IPS-18a (cell line): ENCODE results near the gene CAMK2A.

Experiments
- H3K27ac ChIP-seq: one replicate; pipeline ENCODE4 v1.5.1; 2013; ENCODE audit warnings: low read length
- H3K27me3 ChIP-seq: one replicate; pipeline ENCODE4 v1.6.1; 2013; ENCODE audit warnings: mild to moderate bottlenecking, low read length; ENCODE audit not compliant: control insufficient read depth, insufficient read depth
- H3K36me3 ChIP-seq: one replicate; pipeline ENCODE4 v1.6.1; 2013; ENCODE audit warnings: low read depth, low read length; ENCODE audit not compliant: control insufficient read depth
- H3K4me1 ChIP-seq: one replicate; pipeline ENCODE4 v1.6.1; 2013; ENCODE audit warnings: low read depth, low read length; ENCODE audit not compliant: control insufficient read depth
- H3K4me3 ChIP-seq: one replicate; pipeline ENCODE4 v1.5.1; 2013; ENCODE audit warnings: low read length
- H3K9ac ChIP-seq: one replicate; pipeline ENCODE4 v1.6.1; 2013; ENCODE audit warnings: mild to moderate bottlenecking, low read length, moderate library complexity
- H3K9me3 ChIP-seq: one replicate; pipeline ENCODE4 v1.6.1; 2013; ENCODE audit warnings: low read depth, low read length; ENCODE audit not compliant: control insufficient read depth

CAMK2A gene

DNA sequence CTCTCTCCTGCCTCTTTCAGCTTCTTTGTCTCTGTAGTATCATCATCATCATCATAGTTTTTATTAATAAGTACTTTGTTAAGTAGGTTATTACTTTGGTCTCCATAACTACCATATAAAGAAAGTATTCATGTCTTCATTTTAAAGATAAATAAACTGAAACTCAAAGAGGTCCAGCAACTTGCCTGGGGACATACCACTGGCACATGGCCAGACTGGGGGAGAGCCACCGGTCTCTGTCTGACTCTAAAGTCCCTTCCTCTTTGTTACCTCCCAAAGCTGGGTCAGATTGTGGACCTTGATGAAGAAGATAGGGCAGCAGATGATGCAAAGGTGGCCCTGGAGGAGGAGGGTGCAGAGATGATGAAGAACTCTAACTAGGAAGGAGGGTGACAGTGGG lies 114.5 kb downstream of the CAMK2A start:
- H3K36me3 ChIP-seq: no peaks in the 10 kb centered on the region

DNA sequence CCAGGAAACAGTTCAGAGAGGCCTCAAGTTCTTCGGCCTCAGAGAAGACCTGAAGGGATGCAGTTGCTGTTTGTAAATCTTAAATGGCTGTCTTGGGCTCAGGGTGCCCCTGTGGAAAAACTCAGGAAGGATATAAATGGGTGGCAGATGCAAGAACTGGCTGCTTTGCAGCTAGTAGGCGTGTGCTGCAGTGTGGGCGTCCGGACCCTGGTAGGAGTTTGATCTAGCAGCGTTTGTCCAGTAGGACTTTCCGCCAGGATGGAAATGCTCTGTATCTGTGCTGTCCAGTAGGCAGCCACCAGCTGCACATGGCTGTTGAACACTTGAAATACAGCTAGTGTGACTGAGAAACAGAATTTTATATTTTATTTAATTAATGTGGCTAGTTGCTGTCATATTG lies 115.3 kb downstream of the CAMK2A start:
- Histone ChIP-seq H3K27me3 (peaks cover 39% of the 10 kb centered on the region), H3K36me3 (no peaks in the 10 kb centered on the region), H3K9me3 (no peaks in the 10 kb centered on the region), H3K9ac (no peak overlapping the region), H3K4me1 (no peaks in the 10 kb centered on the region), H3K4me3 (no peak overlapping the region), H3K27ac (no peak overlapping the region)

More for the DNA sequence above, 114.5 kb downstream of the CAMK2A start:
- Histone ChIP-seq H3K9me3 (no peaks in the 10 kb centered on the region), H3K27ac (no peak overlapping the region), H3K27me3 (peaks cover 31% of the 10 kb centered on the region), H3K4me3 (no peak overlapping the region), H3K9ac (no peak overlapping the region), H3K4me1 (no peaks in the 10 kb centered on the region)

DNA sequence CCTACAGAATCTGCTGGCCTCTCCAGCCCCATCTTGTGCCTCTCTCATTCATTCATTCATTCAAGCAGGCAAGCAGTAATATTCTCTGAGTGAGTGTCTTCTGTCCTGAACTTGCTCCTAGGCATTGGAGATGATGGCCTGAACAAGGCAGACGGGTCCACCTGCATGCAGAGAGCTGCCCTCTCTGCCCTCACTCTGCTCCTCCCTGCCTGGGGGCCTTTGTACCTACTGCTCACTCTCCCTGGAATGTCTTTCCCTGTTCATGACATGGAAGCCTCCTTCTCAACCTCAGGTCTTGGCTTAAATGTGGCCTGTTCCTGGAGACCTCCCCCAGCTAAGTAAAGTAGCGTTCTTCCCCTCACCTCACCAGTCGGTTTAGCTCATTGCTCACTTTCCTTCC lies 116.4 kb downstream of the CAMK2A start:
- H3K9ac ChIP-seq: no peak overlapping the region
- no peaks in the 10 kb centered on the region for H3K36me3 ChIP-seq
- H3K27ac ChIP-seq: no peak overlapping the region
- no peaks in the 10 kb centered on the region for H3K4me1 ChIP-seq
- no peaks in the 10 kb centered on the region for H3K9me3 ChIP-seq
- peaks cover 50% of the 10 kb centered on the region for H3K27me3 ChIP-seq
- H3K4me3 ChIP-seq: no peak overlapping the region

DNA sequence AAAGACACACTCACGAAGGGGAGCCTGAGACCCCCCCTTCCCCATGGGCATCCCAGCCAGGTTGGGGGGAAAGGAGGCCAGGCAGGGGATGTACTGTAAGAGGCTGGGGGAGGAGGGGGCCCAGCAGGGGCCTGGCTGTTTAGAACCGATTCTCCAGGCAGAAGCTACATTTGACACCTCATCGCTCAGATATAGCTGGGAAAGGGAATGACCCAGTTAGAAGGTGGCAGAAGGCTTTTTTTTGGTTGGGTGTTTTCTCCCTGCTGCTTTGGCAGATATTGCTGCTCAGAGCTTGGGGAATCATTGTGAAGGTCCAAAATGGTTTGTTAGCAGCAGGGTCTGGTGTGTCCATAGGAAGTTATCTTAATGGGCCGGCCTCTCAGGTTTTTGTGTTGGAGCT lies 117.0 kb downstream of the CAMK2A start:
- Histone ChIP-seq H3K36me3 (no peaks in the 10 kb centered on the region), H3K27me3 (peaks cover 56% of the 10 kb centered on the region), H3K9ac (no peak overlapping the region)

DNA sequence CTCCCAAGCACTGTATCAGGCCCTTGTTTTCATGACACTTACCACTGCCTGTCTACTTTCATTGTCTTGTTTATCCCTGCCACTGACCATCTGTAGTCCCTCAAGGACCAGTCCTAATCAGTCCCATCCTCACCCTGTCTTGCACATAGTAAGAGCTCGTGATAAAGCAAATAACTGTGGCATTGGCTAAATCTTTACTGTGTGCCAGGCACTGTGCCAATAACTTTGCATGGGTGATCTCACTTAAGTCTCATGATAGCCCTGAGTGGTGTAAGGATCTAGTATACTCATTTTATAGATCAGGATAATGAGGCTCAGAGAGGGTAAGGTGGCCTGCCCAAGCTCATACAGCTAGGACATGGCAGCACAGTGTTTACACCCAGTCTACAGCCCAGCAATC lies 117.4 kb downstream of the CAMK2A start:
- H3K27ac ChIP-seq: no peak overlapping the region
- H3K4me3 ChIP-seq: no peak overlapping the region
- H3K36me3 ChIP-seq: no peaks in the 10 kb centered on the region
- no peak overlapping the region for H3K9ac ChIP-seq
- H3K9me3 ChIP-seq: no peaks in the 10 kb centered on the region
- peaks cover 61% of the 10 kb centered on the region for H3K27me3 ChIP-seq
- peaks cover 4% of the 10 kb centered on the region for H3K4me1 ChIP-seq

More for the DNA sequence above, 117.0 kb downstream of the CAMK2A start:
- no peak overlapping the region for H3K4me3 ChIP-seq
- H3K4me1 ChIP-seq: peaks cover under 1% of the 10 kb centered on the region
- no peak overlapping the region for H3K27ac ChIP-seq
- no peaks in the 10 kb centered on the region for H3K9me3 ChIP-seq
